Tibial nerve (tissue), 4 donors: Measurements from ENCODE around the gene RPAP3.

ENCODE experiments used
- EP300 ChIP-seq, 2 donors: sonication (generic); formaldehyde crosslinking; IDR thresholded peaks; one replicate each; pipeline ENCODE4 v1.6.1; 2017; ENCODE audit warnings: antibody characterized with exemption in 2 of 2, mild to moderate bottlenecking in 1 of 2
- TF ChIP-seq, protein P1 (sequence below), 5 experiments: fragments of 200-600 bp in 3 of 5; fragments of 450-650 bp in 2 of 5; sonication (generic) in 3 of 5; IDR thresholded peaks; one replicate each; pipeline ENCODE4 v1.5.1; 2016 to 2019; ENCODE audit warnings: antibody characterized with exemption in 5 of 5, mild to moderate bottlenecking in 3 of 5, moderate library complexity in 2 of 5

DNA sequence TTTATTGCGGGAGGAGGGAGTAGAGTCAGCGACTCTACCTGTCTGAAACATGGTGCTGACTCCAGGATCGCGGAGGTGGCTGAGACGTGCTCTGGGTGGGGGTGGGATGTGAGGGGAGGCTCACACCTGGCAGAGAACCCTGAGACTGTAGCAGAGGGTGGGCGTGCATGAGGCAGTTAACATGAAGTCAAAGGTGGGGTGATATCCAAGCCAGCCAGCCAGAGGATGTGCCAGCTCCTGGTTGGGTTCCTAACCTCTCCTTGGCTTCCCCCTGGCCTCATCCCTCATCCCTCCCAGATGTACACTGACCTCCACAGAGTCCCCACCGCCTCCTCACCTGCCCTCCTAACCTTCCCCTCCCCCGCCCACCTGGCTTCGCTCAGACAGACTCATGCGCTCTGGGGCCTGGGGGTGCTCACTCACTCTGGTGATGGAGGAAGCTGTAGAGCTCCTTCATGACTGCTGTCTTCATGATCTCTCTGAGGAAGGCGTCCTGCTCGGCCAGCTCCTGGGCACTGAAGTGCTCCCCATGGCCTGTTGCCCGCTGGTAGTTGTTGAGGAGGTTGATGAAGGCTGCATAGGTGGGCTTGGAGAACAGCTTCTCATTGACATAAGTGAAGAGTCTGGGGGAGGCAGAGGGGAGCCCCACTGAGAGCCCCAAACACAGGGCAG lies 10.2 kb upstream of the RPAP3 start:
- no peak for TF ChIP-seq EP300 (IDR thresholded peaks at IDR 0.05)
- TF ChIP-seq, protein P1, sequence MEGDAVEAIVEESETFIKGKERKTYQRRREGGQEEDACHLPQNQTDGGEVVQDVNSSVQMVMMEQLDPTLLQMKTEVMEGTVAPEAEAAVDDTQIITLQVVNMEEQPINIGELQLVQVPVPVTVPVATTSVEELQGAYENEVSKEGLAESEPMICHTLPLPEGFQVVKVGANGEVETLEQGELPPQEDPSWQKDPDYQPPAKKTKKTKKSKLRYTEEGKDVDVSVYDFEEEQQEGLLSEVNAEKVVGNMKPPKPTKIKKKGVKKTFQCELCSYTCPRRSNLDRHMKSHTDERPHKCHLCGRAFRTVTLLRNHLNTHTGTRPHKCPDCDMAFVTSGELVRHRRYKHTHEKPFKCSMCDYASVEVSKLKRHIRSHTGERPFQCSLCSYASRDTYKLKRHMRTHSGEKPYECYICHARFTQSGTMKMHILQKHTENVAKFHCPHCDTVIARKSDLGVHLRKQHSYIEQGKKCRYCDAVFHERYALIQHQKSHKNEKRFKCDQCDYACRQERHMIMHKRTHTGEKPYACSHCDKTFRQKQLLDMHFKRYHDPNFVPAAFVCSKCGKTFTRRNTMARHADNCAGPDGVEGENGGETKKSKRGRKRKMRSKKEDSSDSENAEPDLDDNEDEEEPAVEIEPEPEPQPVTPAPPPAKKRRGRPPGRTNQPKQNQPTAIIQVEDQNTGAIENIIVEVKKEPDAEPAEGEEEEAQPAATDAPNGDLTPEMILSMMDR (IDR thresholded peaks at IDR 0.05): no peak
